Erythroblast (primary cell): ENCODE measurements around the gene TDP2.
A peak's percentile ranks its signal among the peaks of the same experiment; 100 is the strongest.
"Not testable (repeated sequence)": the region's sequence is repeated elsewhere in the genome, so short reads cannot be mapped to it uniquely, and the experiment has no call there.

ENCODE experiments used
- DNase-seq, 2 experiments: peaks; one replicate each; lab custom pipeline; 2025; lab: John Stamatoyannopoulos, UW
- GATA1 ChIP-seq: IDR thresholded peaks from 2 replicates; pipeline ENCODE4 v1.6.1; 2011; ENCODE audit warnings: low read depth, mild to moderate bottlenecking, control low read depth, low read length, moderate library complexity
- POLR2A ChIP-seq: IDR thresholded peaks from 2 replicates; pipeline ENCODE4 v1.6.1; 2011; ENCODE audit warnings: mild to moderate bottlenecking, low read length

TDP2 gene

GRCh38 chr6:24667378-24667803 lies 692 bp upstream of the TDP2 start:
- peak; percentile 67 to 79 for DNase-seq
- TF ChIP-seq GATA1 (no peak), POLR2A (no peak)

GRCh38 chr6:24666097-24666640 lies 530 bp downstream of the TDP2 start:
- peak; percentile 73 to 84 for DNase-seq
- no peak for TF ChIP-seq POLR2A

GRCh38 chr6:24664046-24664987 lies 2.4 kb downstream of the TDP2 start:
- no peak for DNase-seq
- TF ChIP-seq POLR2A: no peak
- TF ChIP-seq GATA1: no peak

- DNase-seq: no peak
- TF ChIP-seq POLR2A: no peak
- no peak for TF ChIP-seq GATA1
Observed at GRCh38 chr6:24663189-24663588, 3.5 kb downstream of the TDP2 start.

- no peak for DNase-seq
- TF ChIP-seq GATA1 (no peak), POLR2A (no peak)
Observed at GRCh38 chr6:24662236-24662635, 4.5 kb downstream of the TDP2 start.

- not testable (repeated sequence) for DNase-seq
Observed at GRCh38 chr6:24661759-24662158, 4.9 kb downstream of the TDP2 start.

- DNase-seq: peak in 1 of 2 experiments; percentile 11
- no peak for TF ChIP-seq POLR2A
- TF ChIP-seq GATA1: no peak
Observed at GRCh38 chr6:24660105-24660504, 6.6 kb downstream of the TDP2 start.

GRCh38 chr6:24659561-24659960 lies 7.1 kb downstream of the TDP2 start:
- TF ChIP-seq POLR2A: no peak
- no peak for TF ChIP-seq GATA1
- peak in 1 of 2 experiments; percentile 52 for DNase-seq

GRCh38 chr6:24658573-24659560 lies 7.8 kb downstream of the TDP2 start:
- DNase-seq: peak; percentile 72 to 88
- TF ChIP-seq POLR2A: no peak

- no peak for DNase-seq
- no peak for TF ChIP-seq POLR2A
- TF ChIP-seq GATA1: no peak
Observed at GRCh38 chr6:24655215-24655614, 11.5 kb downstream of the TDP2 start.

GRCh38 chr6:24650365-24650764 lies 16.3 kb downstream of the TDP2 start:
- TF ChIP-seq GATA1: no peak
- no peak for TF ChIP-seq POLR2A
- DNase-seq: no peak

GRCh38 chr6:24649691-24650090 lies 17.0 kb downstream of the TDP2 start:
- TF ChIP-seq GATA1: no peak
- no peak for TF ChIP-seq POLR2A
- DNase-seq: no peak

- DNase-seq: no peak
- TF ChIP-seq POLR2A: no peak
Observed at GRCh38 chr6:24648276-24648675, 18.4 kb downstream of the TDP2 start.

- peak in 1 of 2 experiments; percentile 24 for DNase-seq
- no peak for TF ChIP-seq GATA1
- no peak for TF ChIP-seq POLR2A
Observed at GRCh38 chr6:24646771-24647170, 19.9 kb downstream of the TDP2 start.
